Measurements from ENCODE around the gene MRPL17.

GRCh38 chr11:6708876-6709275, 25.7 kb upstream of the MRPL17 start:
- no peak for TF ChIP-seq GTF2F1 (IDR thresholded peaks at IDR 0.05; ENCODE audit: low read length)
- no peak for TF ChIP-seq MTA3 (CRISPR knock-in tag; IDR thresholded peaks at IDR 0.05)
- no peak for TF ChIP-seq CTCF (CRISPR knock-in tag; IDR thresholded peaks at IDR 0.05)
- TF ChIP-seq RBM22 (optimal IDR thresholded peaks at IDR 0.05; ENCODE audit: low read length) = no peak
- no peak for TF ChIP-seq ZNF121 (CRISPR knock-in tag; IDR thresholded peaks at IDR 0.05)
- no peak for TF ChIP-seq ZMYM2 (CRISPR knock-in tag; IDR thresholded peaks at IDR 0.05)
- TF ChIP-seq THRA (CRISPR knock-in tag; IDR thresholded peaks at IDR 0.05; ENCODE audit: borderline replicate concordance) = no peak
- TF ChIP-seq KLF6 (CRISPR knock-in tag; IDR thresholded peaks at IDR 0.05) = no peak
- no peak for TF ChIP-seq POLR2A (IDR thresholded peaks at IDR 0.05; ENCODE audit: insufficient read depth in 1 of 2, low read depth in 2 of 2, low read length in 2 of 2)
- no peak for TF ChIP-seq ZNF24 (IDR thresholded peaks at IDR 0.05)
- no peak for TF ChIP-seq ATF3 (CRISPR knock-in tag; IDR thresholded peaks at IDR 0.05)
- no peak for TF ChIP-seq CCAR2 (optimal IDR thresholded peaks at IDR 0.05; ENCODE audit: low read depth, low read length)
- TF ChIP-seq POLR2AphosphoS5 (IDR thresholded peaks at IDR 0.05; ENCODE audit: low read depth, low read length) = no peak

Measured in HepG2 (cell line).